RPMI8226 (cell line): ENCODE results near the gene AKAP12.

Experiments
- DNase-seq: peaks from one replicate; pipeline ENCODE4 v3.0.0-alpha.2; 2015

Gene AKAP12

GRCh38 chr6:151385177-151385576 is 145.4 kb downstream of the AKAP12 start:
- no peak for DNase-seq

DNA sequence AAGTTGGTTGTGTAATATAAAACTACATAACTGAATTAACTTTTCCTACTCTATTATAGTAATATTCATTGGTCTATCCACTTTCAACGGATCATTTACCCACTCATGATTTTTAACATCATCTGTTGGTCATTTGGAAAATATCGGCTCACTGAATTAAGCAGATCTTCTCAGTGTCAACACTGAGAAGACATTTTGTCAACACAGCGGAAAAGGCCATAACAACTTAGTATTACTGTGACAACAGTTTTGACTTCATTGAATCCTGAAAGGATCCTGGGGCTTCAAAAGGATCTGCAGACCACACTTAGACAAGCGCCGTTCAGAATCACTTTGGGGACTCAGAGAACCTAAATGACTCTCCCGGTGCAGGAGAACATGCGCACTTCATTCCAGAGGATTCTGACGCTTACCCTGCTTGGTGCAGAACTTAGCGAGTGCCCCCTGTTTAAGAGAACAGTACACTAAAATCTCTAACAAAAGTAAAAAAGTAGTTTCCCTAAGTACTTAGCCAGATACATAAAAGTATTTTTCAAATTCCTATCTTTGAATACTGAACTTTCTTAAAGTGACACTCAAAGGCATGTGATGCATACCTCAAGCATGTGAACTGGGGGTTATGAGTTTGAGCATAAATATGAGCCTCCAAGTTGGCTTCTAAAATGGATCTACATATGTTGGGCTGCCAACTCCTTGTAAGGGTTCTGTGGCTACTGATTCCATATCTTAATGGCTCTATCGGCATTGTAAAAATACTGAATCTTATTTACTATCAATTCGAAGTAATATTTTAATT is 147.6 kb downstream of the AKAP12 start:
- no peak for DNase-seq

DNA sequence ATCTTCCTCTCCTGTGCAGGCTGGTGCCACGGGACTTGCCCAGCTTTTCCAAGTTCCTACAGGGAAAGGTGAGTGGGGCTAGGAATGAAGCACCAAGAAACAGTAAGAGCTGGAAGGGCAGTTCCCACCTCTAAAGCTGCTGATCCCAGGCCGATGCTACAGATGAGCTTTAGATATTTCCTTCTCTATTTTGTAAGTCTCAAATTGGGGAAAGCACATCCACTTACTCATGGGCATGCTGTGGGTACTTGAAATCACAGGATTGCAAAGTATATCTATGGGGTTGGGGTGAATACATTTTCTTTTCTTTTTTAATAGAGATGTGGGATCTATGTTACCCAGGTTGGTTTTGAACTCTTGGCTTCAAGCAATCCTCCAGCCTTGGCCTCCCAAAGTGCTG is 148.5 kb downstream of the AKAP12 start:
- DNase-seq, result no peak

DNA sequence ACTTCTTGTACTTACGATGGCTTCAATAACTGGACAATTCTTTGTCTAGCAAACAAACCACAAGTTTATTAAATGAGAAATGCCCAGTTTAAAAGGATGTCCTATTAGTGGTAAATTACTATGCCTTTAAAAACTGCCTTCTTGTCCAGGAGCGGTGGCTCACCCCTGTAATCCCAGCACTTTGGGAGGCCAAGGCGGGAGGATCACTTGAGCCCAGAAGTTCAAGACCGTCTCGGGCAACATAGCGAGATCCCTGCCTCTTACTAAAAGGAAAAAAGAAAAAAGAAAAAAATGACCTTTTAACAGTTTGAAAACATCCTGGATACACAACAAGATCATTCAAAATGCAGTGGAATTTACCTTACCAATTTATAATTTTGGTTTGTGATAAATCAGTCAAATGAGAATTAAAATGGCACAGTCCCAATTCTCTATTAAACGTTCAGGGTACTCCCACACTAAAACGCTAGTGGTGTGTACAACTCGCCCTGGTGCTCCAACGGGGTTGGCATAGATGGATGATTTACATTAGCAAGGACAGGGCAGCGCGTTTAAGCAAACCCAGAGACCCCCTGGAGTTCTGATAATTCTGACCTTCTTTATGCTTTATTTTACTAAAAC is 149.3 kb downstream of the AKAP12 start:
- peak; percentile 37 for DNase-seq

- peak; percentile 52 for DNase-seq
These were observed 150.0 kb downstream of the AKAP12 start for GRCh38 chr6:151389618-151390275.

DNA sequence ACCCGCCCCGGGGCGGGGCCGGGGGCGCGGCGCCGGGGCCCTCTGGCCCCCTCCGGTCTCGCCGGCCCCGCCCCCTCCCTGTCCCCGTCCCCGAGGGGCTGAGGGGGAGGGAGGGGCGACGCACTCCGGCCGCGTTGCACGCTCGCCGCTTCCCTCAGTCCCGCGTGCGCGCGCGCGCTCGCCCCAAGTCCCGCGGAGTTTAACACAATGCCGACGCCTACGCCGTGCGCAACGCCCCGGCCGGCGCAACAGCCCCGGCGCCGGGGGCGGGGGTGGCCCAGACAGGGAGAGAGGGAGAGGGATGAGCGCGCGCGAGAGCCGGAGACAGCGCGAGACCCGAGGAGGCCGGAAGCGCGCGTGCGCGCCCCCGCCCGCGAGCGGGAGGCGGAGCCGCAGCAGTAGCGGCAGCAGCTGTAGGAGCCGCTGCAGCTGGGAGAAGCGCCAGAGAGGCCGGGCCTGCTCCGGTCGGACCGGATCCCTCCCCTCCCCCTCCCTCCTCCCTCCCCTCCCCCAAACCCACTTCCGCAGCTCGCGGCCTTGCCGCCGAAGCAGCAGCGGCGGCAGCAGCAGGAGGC is 150.6 kb downstream of the AKAP12 start:
- peak; percentile 98 for DNase-seq

GRCh38 chr6:151390851-151391470 is 151.2 kb downstream of the AKAP12 start:
- DNase-seq, result peak; percentile 78

- peak; percentile 69 for DNase-seq
These were observed 152.0 kb downstream of the AKAP12 start, which contains the start of gene ZBTB2 for GRCh38 chr6:151391471-151392413. Gene ZBTB2, minus strand, starts transcription at chr6:151391559. Its CDS starts 17,922 bp downstream, at chr6:151373637.

DNA sequence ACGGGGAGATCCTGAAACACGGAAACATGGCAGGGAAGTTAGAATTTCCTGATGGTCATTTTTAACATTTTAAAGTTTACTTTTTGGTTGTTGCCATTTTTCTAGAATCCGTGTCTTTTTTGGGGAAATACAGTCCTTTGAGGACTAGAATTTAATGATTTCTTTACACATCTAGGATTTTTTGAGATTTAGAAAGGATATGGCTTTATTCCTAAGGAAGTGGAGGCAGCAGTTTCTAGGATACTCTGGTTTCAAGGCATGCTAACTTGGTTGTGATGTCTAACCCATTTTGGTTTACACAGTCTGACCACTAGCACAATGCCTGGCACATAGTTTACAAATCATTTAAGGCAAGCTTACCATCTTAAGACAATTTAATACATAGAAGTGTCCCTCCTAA is 152.7 kb downstream of the AKAP12 start:
- DNase-seq, result no peak

GRCh38 chr6:151393410-151393809 is 153.6 kb downstream of the AKAP12 start:
- no peak for DNase-seq

GRCh38 chr6:151399679-151400078 is 159.9 kb downstream of the AKAP12 start:
- DNase-seq, result no peak

GRCh38 chr6:151400473-151400872 is 160.7 kb downstream of the AKAP12 start:
- no peak for DNase-seq

DNA sequence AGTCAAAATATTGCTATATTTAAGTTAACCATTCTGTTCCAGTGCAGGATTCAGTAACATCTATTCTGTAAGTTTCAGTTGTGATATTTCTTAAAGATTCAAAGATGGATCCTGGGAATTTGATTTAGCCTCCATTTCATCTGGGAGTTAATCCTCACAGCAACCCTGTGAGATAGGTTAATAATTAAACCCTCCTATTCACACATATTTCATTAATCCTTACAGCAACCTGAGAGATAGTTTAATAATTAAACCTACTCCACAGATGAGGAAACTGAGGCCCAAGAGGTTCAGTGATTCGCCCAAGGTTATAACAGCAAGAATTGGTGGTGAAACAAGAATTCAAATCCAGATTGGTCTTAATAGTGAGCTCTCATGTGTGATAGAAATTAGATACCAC is 162.5 kb downstream of the AKAP12 start:
- no peak for DNase-seq

- DNase-seq, result no peak
These were observed 164.1 kb downstream of the AKAP12 start for GRCh38 chr6:151403919-151404308.
